NB4 (cell line): ENCODE measurements around the gene SUCLG2.
A peak's percentile ranks its signal among the peaks of the same experiment; 100 is the strongest.

Experiments
- DNase-seq: peaks from one replicate; pipeline ENCODE4 v3.0.0; 2010; ENCODE audit warnings: low read depth
- H3K4me3 ChIP-seq: one replicate; pipeline ENCODE4 v1.5.1; 2011; ENCODE audit warnings: mild to moderate bottlenecking, low read depth, low read length, moderate library complexity
- MYC ChIP-seq: IDR thresholded peaks from 2 replicates; pipeline ENCODE4 v1.6.1; 2011; ENCODE audit warnings: low read depth, low read length
- POLR2A ChIP-seq: IDR thresholded peaks from 2 replicates; pipeline ENCODE4 v1.6.1; 2011; ENCODE audit warnings: mild to moderate bottlenecking; ENCODE audit not compliant: insufficient read length; ENCODE audit errors: extremely low read depth
- TF ChIP-seq, protein P1 (sequence below): IDR thresholded peaks from one replicate; pipeline ENCODE4 v1.5.1; 2012; ENCODE audit warnings: low read depth, low read length
- TF ChIP-seq, protein P2 (sequence below): IDR thresholded peaks from 2 replicates; pipeline ENCODE4 v1.6.1; 2011; ENCODE audit warnings: low read depth, low read length

Gene SUCLG2

DNA sequence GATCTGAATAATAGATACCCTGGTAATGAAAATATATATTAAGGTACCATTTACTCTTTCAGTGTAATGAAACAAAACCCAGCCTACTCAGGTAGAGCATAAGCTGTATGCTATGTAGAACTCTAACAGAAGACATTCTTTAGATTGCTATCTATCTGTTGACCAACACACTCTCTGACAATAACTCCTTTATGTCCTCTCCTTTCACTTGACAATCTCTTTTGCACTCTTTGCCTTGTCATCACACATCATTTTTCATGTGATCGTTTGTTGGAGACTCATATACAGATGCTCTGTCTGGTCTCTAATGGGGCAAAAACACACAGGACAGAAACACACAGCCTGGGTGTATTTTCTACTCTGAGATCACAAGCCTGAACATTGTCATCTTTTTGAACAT lies 35.4 kb upstream of the SUCLG2 start:
- H3K4me3 ChIP-seq = no peak overlapping the region
- TF ChIP-seq MYC (no peak), POLR2A (no peak)
- TF ChIP-seq, protein P1, sequence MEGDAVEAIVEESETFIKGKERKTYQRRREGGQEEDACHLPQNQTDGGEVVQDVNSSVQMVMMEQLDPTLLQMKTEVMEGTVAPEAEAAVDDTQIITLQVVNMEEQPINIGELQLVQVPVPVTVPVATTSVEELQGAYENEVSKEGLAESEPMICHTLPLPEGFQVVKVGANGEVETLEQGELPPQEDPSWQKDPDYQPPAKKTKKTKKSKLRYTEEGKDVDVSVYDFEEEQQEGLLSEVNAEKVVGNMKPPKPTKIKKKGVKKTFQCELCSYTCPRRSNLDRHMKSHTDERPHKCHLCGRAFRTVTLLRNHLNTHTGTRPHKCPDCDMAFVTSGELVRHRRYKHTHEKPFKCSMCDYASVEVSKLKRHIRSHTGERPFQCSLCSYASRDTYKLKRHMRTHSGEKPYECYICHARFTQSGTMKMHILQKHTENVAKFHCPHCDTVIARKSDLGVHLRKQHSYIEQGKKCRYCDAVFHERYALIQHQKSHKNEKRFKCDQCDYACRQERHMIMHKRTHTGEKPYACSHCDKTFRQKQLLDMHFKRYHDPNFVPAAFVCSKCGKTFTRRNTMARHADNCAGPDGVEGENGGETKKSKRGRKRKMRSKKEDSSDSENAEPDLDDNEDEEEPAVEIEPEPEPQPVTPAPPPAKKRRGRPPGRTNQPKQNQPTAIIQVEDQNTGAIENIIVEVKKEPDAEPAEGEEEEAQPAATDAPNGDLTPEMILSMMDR = no peak
- TF ChIP-seq, protein P2, sequence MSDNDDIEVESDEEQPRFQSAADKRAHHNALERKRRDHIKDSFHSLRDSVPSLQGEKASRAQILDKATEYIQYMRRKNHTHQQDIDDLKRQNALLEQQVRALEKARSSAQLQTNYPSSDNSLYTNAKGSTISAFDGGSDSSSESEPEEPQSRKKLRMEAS = no peak
- DNase-seq = no peak

DNA sequence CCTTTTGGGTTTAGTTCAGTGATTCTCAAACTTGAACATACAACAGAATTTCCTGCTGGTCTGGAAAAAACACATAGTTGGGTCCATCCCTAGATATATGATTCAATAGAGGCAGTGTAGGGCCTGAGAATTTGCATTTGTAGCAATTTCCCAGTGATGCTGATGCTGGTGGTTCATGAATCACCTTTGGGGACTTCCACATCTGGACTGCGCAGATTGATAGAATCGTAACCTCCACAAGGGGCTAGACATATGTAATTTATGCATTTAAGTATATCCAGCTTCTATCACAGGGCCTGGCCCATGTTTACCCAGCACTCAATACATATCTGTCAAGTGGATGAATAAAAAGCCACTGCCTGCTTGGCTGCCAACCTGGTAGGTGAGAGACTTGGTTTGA lies 33.8 kb upstream of the SUCLG2 start:
- H3K4me3 ChIP-seq = no peak overlapping the region
- TF ChIP-seq, protein P1 = no peak
- TF ChIP-seq POLR2A (no peak), MYC (no peak)
- TF ChIP-seq, protein P2 = no peak
- DNase-seq = no peak

DNA sequence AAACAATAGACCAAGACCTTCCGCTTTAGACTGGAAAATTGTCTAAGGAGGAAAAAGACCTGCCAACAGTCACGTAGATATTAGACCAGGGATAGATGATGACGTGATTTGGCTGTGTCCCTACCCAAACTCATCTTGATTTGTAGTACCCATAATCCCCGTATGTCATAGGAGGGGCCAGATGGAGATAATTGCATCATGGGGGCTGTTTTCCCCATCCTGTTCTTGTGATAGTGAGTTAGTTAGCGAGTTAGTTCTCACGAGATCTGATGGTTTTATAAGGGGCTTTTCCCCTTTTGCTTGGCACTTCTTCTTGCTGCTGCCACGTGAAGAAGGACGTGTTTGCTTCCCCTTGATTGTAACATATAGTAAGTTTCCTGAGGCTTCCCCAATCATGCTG lies 31.7 kb upstream of the SUCLG2 start:
- no peak overlapping the region for H3K4me3 ChIP-seq
- DNase-seq = no peak
- TF ChIP-seq, protein P2 = no peak
- TF ChIP-seq POLR2A (no peak), MYC (no peak)
- TF ChIP-seq, protein P1 = no peak

DNA sequence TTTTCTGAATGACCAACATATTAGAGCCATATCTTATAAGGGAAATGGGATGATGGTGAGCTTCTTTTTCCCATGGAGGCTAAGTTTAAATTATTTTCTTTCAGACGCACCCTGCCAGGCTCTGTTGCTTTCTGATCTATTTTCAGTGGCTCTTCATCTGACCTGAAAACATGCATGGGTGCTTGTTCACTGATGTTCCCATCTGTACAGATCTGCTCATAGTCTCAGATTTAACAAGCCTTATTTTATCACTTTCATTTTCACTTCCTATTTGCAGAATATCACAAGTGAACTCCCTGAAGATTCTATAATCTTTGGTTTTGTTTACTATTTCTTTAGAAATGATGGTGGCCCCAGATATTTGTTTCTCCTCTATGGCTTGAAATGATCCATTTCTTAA lies 31.1 kb upstream of the SUCLG2 start:
- H3K4me3 ChIP-seq = no peak overlapping the region
- peak; percentile 2 for DNase-seq
- TF ChIP-seq POLR2A = no peak
- TF ChIP-seq, protein P2 = no peak
- TF ChIP-seq MYC = no peak
- TF ChIP-seq, protein P1 = no peak

DNA sequence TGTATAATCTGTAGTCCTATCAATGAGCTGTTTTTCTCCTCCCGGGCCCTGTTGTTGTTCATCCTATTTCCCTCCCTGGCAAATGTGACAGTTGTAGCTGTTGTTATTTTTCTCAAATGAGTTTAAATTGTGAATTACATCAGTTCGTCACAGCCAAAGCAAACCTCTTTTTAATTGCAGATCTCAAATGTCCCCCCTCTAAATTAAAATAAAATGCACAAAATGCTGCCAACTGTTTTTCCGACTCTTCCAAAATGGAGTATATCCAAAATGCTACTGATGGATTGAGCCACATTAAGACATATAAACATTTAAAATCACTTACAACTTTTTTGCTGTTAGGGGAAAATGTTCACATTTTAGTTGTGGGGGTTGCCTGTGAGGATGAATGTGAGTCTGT lies 29.8 kb upstream of the SUCLG2 start:
- H3K4me3 ChIP-seq = no peak overlapping the region
- DNase-seq = no peak
- TF ChIP-seq, protein P2 = no peak
- no peak for TF ChIP-seq MYC
- TF ChIP-seq, protein P1 = no peak
- TF ChIP-seq POLR2A = no peak

DNA sequence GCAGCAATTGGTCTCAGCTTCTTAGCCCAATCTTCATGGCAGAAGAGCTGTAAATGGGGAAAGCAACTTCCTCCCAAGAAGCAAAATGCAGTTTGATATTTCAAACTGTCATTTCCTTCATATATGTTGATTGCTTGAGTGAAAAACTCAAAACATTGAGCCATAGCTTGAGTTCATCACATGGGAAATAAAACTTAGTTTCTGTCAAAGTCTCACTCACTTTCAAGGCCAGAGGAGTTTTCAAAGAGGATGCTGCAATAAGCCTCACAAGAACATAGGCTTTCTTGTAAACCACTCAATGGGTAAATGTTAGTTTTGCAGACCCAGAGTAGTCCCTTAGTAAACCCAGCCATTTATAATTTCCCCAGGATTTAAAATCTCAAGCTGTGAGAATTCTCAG lies 29.1 kb upstream of the SUCLG2 start:
- no peak overlapping the region for H3K4me3 ChIP-seq
- TF ChIP-seq, protein P1 = no peak
- TF ChIP-seq POLR2A (no peak), MYC (no peak)
- TF ChIP-seq, protein P2 = no peak
- DNase-seq = no peak
